H1 (cell line): Measurements from ENCODE around the gene GNG4. TPM values are rescaled to one million over a fixed set of nuclear protein-coding genes. Genes with fewer than 3 reads are reported as not detected.

Experiments
- CHD2 ChIP-seq: IDR thresholded peaks from 2 replicates; pipeline ENCODE4 v1.6.1; 2012; ENCODE audit warnings: low read length, improper control_type of control experiment
- EP300 ChIP-seq, 2 experiments: IDR thresholded peaks; 1 replicate in 1 of 2; 2 replicates in 1 of 2; pipeline ENCODE4 v1.6.1; 2011 to 2012; ENCODE audit warnings: low read depth in 2 of 2, low read length in 2 of 2, mild to moderate bottlenecking in 2 of 2, borderline replicate concordance in 1 of 2, inconsistent platforms in 1 of 2, moderate library complexity in 1 of 2
- GABPA ChIP-seq: IDR thresholded peaks from 2 replicates; pipeline ENCODE4 v1.6.1; 2011; ENCODE audit warnings: mild to moderate bottlenecking, low read length, moderate library complexity, borderline replicate concordance; ENCODE audit not compliant: insufficient read depth
- POU5F1 ChIP-seq: IDR thresholded peaks from 2 replicates; pipeline ENCODE4 v1.6.1; 2011; ENCODE audit warnings: low read depth, mild to moderate bottlenecking, low read length, moderate library complexity
- RXRA ChIP-seq: IDR thresholded peaks from 2 replicates; pipeline ENCODE4 v1.6.1; 2011; ENCODE audit warnings: low read depth, mild to moderate bottlenecking, low read length, moderate library complexity; ENCODE audit not compliant: insufficient read depth
- SAP30 ChIP-seq: fragments of 300-600 bp; sonication (generic); IDR thresholded peaks from 2 replicates; pipeline ENCODE4 v1.7.1; 2012; ENCODE audit warnings: low read length, moderate library complexity, mild to moderate bottlenecking, inconsistent platforms; ENCODE audit not compliant: insufficient read depth, insufficient replicate concordance
- SRF ChIP-seq: IDR thresholded peaks from 2 replicates; pipeline ENCODE4 v1.6.1; 2011; ENCODE audit warnings: mild to moderate bottlenecking, low read depth, low read length, moderate library complexity
- polyA plus RNA-seq, 7 experiments: library from polyadenylated mRNA; depleted of rRNA in 3 of 7; stranded (reverse) in 5 of 7; unstranded in 2 of 7; fragments of >200 nt in 5 of 7; fragments of 200-250 nt in 2 of 7; gene quantifications; 1 replicate in 5 of 7; 2 replicates in 1 of 7; 4 replicates in 1 of 7; pipeline versions ENCODE4 v1.2.1 to v1.2.3, GENCODE V29; 2011 to 2013; ENCODE audit warnings: missing spikeins in 2 of 7, mixed read lengths in 2 of 7
- total RNA-seq: library from RNA; stranded (reverse); fragmentation: NEBNext Ultra II Directional; extraction: Animal tissue kit (Norgen Biotek cat#: 25700); gene quantifications from 2 replicates; pipeline ENCODE4 v1.2.1, GENCODE V29; 2021
- TF ChIP-seq, protein P1 (sequence below): IDR thresholded peaks from 2 replicates; pipeline ENCODE4 v1.6.1; 2011; ENCODE audit warnings: low read depth, mild to moderate bottlenecking, low read length; ENCODE audit not compliant: insufficient read depth
- TF ChIP-seq, protein P2 (sequence below): IDR thresholded peaks from 2 replicates; pipeline ENCODE4 v1.6.1; 2012; ENCODE audit warnings: inconsistent platforms

GNG4 gene
- total and polyA plus RNA-seq, 2 of the 8 experiments (the other 6 are each of a cell fraction or from before 2014, with no cell fraction given): 95.5 to 96.8 TPM

GRCh38 chr1:235659186-235659771 lies 9.7 kb upstream of the GNG4 start (continued):
- TF ChIP-seq, protein P1, sequence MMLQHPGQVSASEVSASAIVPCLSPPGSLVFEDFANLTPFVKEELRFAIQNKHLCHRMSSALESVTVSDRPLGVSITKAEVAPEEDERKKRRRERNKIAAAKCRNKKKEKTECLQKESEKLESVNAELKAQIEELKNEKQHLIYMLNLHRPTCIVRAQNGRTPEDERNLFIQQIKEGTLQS: no peak
- TF ChIP-seq SRF (no peak), RXRA (no peak), POU5F1 (no peak), GABPA (no peak), EP300 (IDR thresholded peaks at IDR 0.05; ENCODE audit: borderline replicate concordance in 1 of 2, low read depth in 2 of 2, low read length in 2 of 2) (no peak), CHD2 (no peak), SAP30 (no peak)
- TF ChIP-seq, protein P2, sequence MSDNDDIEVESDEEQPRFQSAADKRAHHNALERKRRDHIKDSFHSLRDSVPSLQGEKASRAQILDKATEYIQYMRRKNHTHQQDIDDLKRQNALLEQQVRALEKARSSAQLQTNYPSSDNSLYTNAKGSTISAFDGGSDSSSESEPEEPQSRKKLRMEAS: no peak
